Endodermal cell (in vitro differentiated cells): ENCODE data around the gene CRYGN. TPM values are rescaled to one million over a fixed set of nuclear protein-coding genes. Genes with fewer than 3 reads are reported as not detected.

Experiments used
- DNase-seq: peaks from one replicate; pipeline ENCODE4 v3.0.0-alpha.2; 2017
- H3K27ac ChIP-seq: 2 replicates; pipeline ENCODE4 v1.5.1; 2013; ENCODE audit warnings: mild to moderate bottlenecking, low read depth, low read length, moderate library complexity
- H3K27me3 ChIP-seq: 2 replicates; pipeline ENCODE4 v1.6.1; 2013; ENCODE audit warnings: mild to moderate bottlenecking, low read length, moderate library complexity; ENCODE audit not compliant: insufficient read depth, control insufficient read depth, poor library complexity, severe bottlenecking
- H3K36me3 ChIP-seq: 2 replicates; pipeline ENCODE4 v1.7.0; 2013; ENCODE audit warnings: mild to moderate bottlenecking, low read length, moderate library complexity; ENCODE audit not compliant: control insufficient read depth, insufficient read depth
- H3K4me1 ChIP-seq: one replicate; pipeline ENCODE4 v1.7.0; 2013; ENCODE audit warnings: low read length; ENCODE audit not compliant: control insufficient read depth, insufficient read depth
- H3K4me3 ChIP-seq: 2 replicates; pipeline ENCODE4 v1.5.1; 2013; ENCODE audit warnings: mild to moderate bottlenecking, low read length, moderate library complexity
- H3K9ac ChIP-seq: 2 replicates; pipeline ENCODE4 v1.6.1; 2013; ENCODE audit warnings: mild to moderate bottlenecking, low read length, moderate library complexity; ENCODE audit not compliant: poor library complexity, severe bottlenecking; ENCODE audit errors: extremely low read depth
- H3K9me3 ChIP-seq: 2 replicates; pipeline ENCODE4 v1.6.1; 2013; ENCODE audit warnings: mild to moderate bottlenecking, low read length, moderate library complexity; ENCODE audit not compliant: control insufficient read depth
- H3K27ac Mint-ChIP-seq: 2 replicates; pipeline ENCODE4 v1.8.0; 2020; ENCODE audit warnings: mixed read lengths
- H3K27me3 Mint-ChIP-seq: 2 replicates; pipeline ENCODE4 v1.8.0; 2021; ENCODE audit warnings: mild to moderate bottlenecking, mixed read lengths; ENCODE audit not compliant: insufficient read depth
- H3K36me3 Mint-ChIP-seq: 2 replicates; pipeline ENCODE4 v1.8.0; 2020; ENCODE audit warnings: low read depth, mixed read lengths
- H3K4me1 Mint-ChIP-seq: 2 replicates; pipeline ENCODE4 v1.8.0; 2020; ENCODE audit warnings: mixed read lengths
- H3K4me3 Mint-ChIP-seq: 2 replicates; pipeline ENCODE4 v1.8.0; 2020; ENCODE audit warnings: mild to moderate bottlenecking, moderate library complexity, mixed read lengths
- H3K9me3 Mint-ChIP-seq: 2 replicates; pipeline ENCODE4 v1.8.0; 2020; ENCODE audit warnings: mild to moderate bottlenecking, mixed read lengths
- WGBS, 2 experiments: methylation state at CpG; one replicate each; pipeline versions ENCODE4 v1.1.5 to v1.1.7; 2013; ENCODE audit warnings: missing lambda C conversion rate in 2 of 2, mixed read lengths in 1 of 2; ENCODE audit not compliant: insufficient coverage in 1 of 2, insufficient read length in 1 of 2; 5-methylcytosine and 5-hydroxymethylcytosine counted together
- total RNA-seq, 2 donors: library from RNA; stranded (reverse); fragmentation: NEBNext Ultra II Directional in 1 of 2; extraction: Animal tissue kit (Norgen Biotek cat#: 25700) in 1 of 2; gene quantifications; 2 replicates in 1 of 2; 3 replicates in 1 of 2; pipeline ENCODE4 v1.2.1, GENCODE V29; 2021
- TF ChIP-seq, protein P1 (sequence below): fragments of 200-600 bp; sonication (generic); conservative IDR thresholded peaks from 2 replicates; pipeline ENCODE4 v1.5.0; 2021; ENCODE audit warnings: antibody characterized with exemption, mild to moderate bottlenecking

The CRYGN gene
- total RNA-seq, 2 donors from 2014 or later = 2.3 to 4.4 TPM

DNA sequence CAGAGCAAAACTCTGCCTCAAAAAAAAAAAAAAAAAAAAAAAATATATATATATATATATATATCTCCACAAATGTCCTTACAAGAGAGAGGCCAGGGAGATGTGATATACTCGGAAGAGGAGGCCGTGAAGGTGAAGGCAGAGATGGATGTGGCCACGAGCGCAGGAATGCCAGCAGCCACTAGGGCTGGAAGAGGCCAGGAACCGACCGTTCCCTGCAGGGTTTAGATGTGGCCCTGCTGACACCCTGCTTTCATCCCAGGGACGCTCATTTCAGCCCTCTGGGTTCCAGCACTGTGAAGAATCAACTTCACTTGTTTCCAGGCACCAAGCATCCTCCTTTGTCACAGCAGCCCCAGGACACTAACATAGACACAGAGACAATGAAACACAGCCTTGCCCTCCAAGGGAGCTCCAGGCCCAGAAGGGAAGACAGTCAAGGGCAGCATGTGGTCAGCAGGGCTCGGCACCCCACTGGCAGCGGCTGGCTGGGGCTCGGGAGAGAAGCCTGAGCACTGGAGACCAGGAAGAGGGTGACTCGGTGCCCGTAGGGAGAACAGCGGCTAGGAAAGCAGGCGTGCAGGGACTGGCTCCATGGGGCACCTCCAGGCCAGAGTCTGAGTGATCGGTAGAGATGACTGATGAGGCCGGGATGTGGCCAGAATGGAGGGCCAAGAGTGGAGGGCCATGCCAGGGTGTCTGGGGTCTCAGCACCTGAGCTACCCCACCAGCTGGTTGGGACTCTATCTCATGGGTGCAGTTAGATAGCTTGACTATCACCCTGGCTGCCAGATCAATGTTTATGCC is 37.7 kb downstream of the CRYGN start:
- Histone ChIP-seq H3K27ac (no peak overlapping the region), H3K9me3 (no peaks in the 10 kb centered on the region), H3K27me3 (no peaks in the 10 kb centered on the region), H3K36me3 (peaks cover 30% of the 10 kb centered on the region), H3K9ac (no peak overlapping the region), H3K4me1 (peaks cover 1% of the 10 kb centered on the region), H3K4me3 (no peak overlapping the region)
- Mint-ChIP-seq H3K9me3 (peaks cover 2% of the 10 kb centered on the region), H3K27me3 (no peaks in the 10 kb centered on the region), H3K4me1 (peaks cover 13% of the 10 kb centered on the region), H3K4me3 (no peak overlapping the region), H3K36me3 (peaks cover 55% of the 10 kb centered on the region), H3K27ac (no peak overlapping the region)
- WGBS, 2 experiments = 81 to 89% methylated on average over 10 to 16 of the region's 16 CpGs
- peak; percentile 41 for DNase-seq
- TF ChIP-seq, protein P1, sequence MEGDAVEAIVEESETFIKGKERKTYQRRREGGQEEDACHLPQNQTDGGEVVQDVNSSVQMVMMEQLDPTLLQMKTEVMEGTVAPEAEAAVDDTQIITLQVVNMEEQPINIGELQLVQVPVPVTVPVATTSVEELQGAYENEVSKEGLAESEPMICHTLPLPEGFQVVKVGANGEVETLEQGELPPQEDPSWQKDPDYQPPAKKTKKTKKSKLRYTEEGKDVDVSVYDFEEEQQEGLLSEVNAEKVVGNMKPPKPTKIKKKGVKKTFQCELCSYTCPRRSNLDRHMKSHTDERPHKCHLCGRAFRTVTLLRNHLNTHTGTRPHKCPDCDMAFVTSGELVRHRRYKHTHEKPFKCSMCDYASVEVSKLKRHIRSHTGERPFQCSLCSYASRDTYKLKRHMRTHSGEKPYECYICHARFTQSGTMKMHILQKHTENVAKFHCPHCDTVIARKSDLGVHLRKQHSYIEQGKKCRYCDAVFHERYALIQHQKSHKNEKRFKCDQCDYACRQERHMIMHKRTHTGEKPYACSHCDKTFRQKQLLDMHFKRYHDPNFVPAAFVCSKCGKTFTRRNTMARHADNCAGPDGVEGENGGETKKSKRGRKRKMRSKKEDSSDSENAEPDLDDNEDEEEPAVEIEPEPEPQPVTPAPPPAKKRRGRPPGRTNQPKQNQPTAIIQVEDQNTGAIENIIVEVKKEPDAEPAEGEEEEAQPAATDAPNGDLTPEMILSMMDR = peak; percentile 15

DNA sequence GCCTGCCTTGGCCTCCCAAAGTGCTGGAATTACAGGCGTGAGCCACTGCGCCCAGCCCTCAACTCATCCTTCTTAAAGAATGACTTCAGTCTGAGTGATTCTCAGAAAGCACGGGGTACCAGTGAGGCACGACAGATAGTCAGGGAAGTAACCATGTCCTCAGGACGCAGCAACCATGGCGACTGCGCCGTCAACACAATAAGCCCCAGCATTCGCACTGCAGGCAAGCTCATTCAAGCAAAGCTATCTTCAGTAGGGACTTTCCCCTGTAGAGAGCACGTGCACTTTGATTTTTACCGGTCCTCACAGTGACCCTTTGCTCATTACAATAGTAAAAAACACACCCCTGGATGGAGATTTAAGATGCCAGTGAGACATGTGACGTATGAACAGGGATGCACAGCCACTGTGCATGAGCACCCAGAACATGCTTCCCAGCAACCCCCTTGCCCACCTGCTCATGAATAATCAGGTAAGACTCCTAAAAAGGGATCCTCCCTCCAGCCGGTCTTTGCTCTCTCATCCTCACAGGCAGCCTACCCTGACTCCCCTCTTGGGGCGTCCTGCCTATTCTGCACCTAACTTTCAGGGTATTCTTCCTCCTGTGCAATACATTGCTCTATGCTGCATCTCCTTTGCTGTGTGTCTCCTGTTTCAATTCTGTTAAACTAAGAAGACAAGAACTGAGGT is 39.2 kb downstream of the CRYGN start:
- TF ChIP-seq, protein P1 = no peak
- Histone ChIP-seq H3K36me3 (peaks cover 21% of the 10 kb centered on the region), H3K27ac (no peak overlapping the region), H3K9me3 (no peaks in the 10 kb centered on the region), H3K9ac (no peak overlapping the region), H3K4me1 (no peaks in the 10 kb centered on the region), H3K27me3 (no peaks in the 10 kb centered on the region), H3K4me3 (no peak overlapping the region)
- peaks cover 49% of the 10 kb centered on the region for H3K36me3 Mint-ChIP-seq
- H3K9me3 Mint-ChIP-seq = peaks cover 2% of the 10 kb centered on the region
- H3K27ac Mint-ChIP-seq = no peak overlapping the region
- WGBS, 2 experiments = 85% methylated on average over 14 of the region's 14 CpGs
- peaks cover 5% of the 10 kb centered on the region for H3K4me1 Mint-ChIP-seq
- DNase-seq = peak; percentile 33
- H3K27me3 Mint-ChIP-seq = no peaks in the 10 kb centered on the region
- H3K4me3 Mint-ChIP-seq = no peak overlapping the region

DNA sequence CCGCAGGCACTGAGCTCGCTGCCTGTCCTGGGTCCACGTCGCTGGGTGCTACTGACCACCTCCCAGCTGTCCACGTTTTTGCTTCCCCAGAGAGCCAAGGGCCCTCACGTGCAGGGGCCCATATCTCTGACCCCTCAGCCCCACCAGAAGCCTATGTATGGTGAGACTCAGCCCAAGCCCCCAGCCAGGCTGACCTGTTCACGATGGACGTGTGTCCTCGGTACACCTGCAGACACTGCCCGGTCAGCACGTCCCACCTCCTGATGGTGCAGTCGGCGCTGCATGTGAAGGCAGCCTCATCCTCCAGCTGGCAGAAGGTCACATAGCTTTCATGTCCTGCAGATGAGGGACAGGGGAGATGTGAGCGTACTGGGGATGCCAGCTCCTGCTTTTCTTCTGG is 40.0 kb downstream of the CRYGN start:
- H3K27ac ChIP-seq = no peak overlapping the region
- no peak overlapping the region for H3K4me3 Mint-ChIP-seq
- 94 to 97% methylated on average over 10 to 14 of the region's 14 CpGs for WGBS, 2 experiments

More for the DNA sequence above, 40.0 kb downstream of the CRYGN start:
- peaks cover 23% of the 10 kb centered on the region for H3K36me3 ChIP-seq
- peaks cover 2% of the 10 kb centered on the region for H3K9me3 Mint-ChIP-seq
- H3K4me1 ChIP-seq = no peaks in the 10 kb centered on the region
- peaks cover 49% of the 10 kb centered on the region for H3K36me3 Mint-ChIP-seq
- no peak for DNase-seq
- H3K27me3 ChIP-seq = no peaks in the 10 kb centered on the region
- H3K9me3 ChIP-seq = no peaks in the 10 kb centered on the region
- TF ChIP-seq, protein P1 = no peak
- H3K9ac ChIP-seq = no peak overlapping the region
- H3K27ac Mint-ChIP-seq = peak overlapping the region; percentile 10
- H3K27me3 Mint-ChIP-seq = no peaks in the 10 kb centered on the region
- H3K4me1 Mint-ChIP-seq = peaks cover 3% of the 10 kb centered on the region
- no peak overlapping the region for H3K4me3 ChIP-seq
